Activated T-helper 1 cell treated with anti-CD3 and anti-CD28 coated beads, Interleukin-12 subunit alpha, Interleukin-12 subunit beta, Interleukin-2, Interleukin-4 antibody, amounts not matched to agents 30 ng/mL and 10 ng/mL and 1 ng/mL, durations not matched to agents 14 hours and 24 hours and 36 hours (primary cell): Measurements from ENCODE around the gene TPST2. TPM values are rescaled to one million over a fixed set of nuclear protein-coding genes. Genes with fewer than 3 reads are reported as not detected.

Source experiments
- DNase-seq: peaks from one replicate; pipeline ENCODE4 v3.0.0; 2021; ENCODE audit warnings: low spot score
- H3K27ac Mint-ChIP-seq: one replicate; pipeline ENCODE4 v1.8.0; 2021; ENCODE audit warnings: mild to moderate bottlenecking, mixed read lengths
- H3K27me3 Mint-ChIP-seq: one replicate; pipeline ENCODE4 v1.8.0; 2022; ENCODE audit warnings: mild to moderate bottlenecking, moderate library complexity, mixed read lengths; ENCODE audit not compliant: insufficient read depth
- H3K36me3 Mint-ChIP-seq: one replicate; pipeline ENCODE4 v1.8.0; 2021; ENCODE audit warnings: low read depth, mixed read lengths
- H3K4me1 Mint-ChIP-seq: one replicate; pipeline ENCODE4 v1.8.0; 2021; ENCODE audit warnings: low read depth, mixed read lengths
- H3K4me3 Mint-ChIP-seq: one replicate; pipeline ENCODE4 v1.8.0; 2021; ENCODE audit warnings: mild to moderate bottlenecking, moderate library complexity, mixed read lengths
- H3K9me3 Mint-ChIP-seq: one replicate; pipeline ENCODE4 v1.8.0; 2021; ENCODE audit warnings: mixed read lengths
- intact Hi-C: fragments of 100-400 bp; cut with micrococcal nuclease; formaldehyde crosslinking; loops from one replicate; pipeline ENCODE4 v1.15.1; 2024
- total RNA-seq: library from RNA; stranded (reverse); gene quantifications from 2 replicates; pipeline ENCODE4 v1.2.3, GENCODE V29; 2022

TPST2 gene
- total RNA-seq, 1 donor from 2014 or later, result 36.1 TPM

GRCh38 chr22:26527574-26528465 lies 62.1 kb downstream of the TPST2 start:
- peaks cover 44% of the 10 kb centered on the region for H3K36me3 Mint-ChIP-seq
- no peak overlapping the region for H3K4me3 Mint-ChIP-seq
- peaks cover 12% of the 10 kb centered on the region for H3K4me1 Mint-ChIP-seq
- no peak for DNase-seq
- no peaks in the 10 kb centered on the region for H3K9me3 Mint-ChIP-seq
- no peaks in the 10 kb centered on the region for H3K27me3 Mint-ChIP-seq
- intact Hi-C loops, result no loop called here
- H3K27ac Mint-ChIP-seq, result no peak overlapping the region

- intact Hi-C loops, result no loop called here
- Mint-ChIP-seq H3K27me3 (no peaks in the 10 kb centered on the region), H3K4me3 (no peak overlapping the region), H3K9me3 (no peaks in the 10 kb centered on the region), H3K4me1 (peaks cover 5% of the 10 kb centered on the region), H3K27ac (peak overlapping the region; percentile 29), H3K36me3 (peaks cover 44% of the 10 kb centered on the region)
- DNase-seq, result no peak
Measured at GRCh38 chr22:26527167-26527566, 62.8 kb downstream of the TPST2 start.

- Mint-ChIP-seq H3K4me3 (no peak overlapping the region), H3K4me1 (no peaks in the 10 kb centered on the region), H3K27ac (peak overlapping the region; percentile 29), H3K36me3 (peaks cover 43% of the 10 kb centered on the region), H3K27me3 (no peaks in the 10 kb centered on the region), H3K9me3 (no peaks in the 10 kb centered on the region)
- intact Hi-C loops, result no loop called here
- no peak for DNase-seq
Measured at GRCh38 chr22:26525946-26526564, 63.9 kb downstream of the TPST2 start.

- DNase-seq, result no peak
- Mint-ChIP-seq H3K4me1 (no peaks in the 10 kb centered on the region), H3K27ac (no peak overlapping the region), H3K9me3 (no peaks in the 10 kb centered on the region), H3K27me3 (no peaks in the 10 kb centered on the region), H3K36me3 (peaks cover 35% of the 10 kb centered on the region), H3K4me3 (no peak overlapping the region)
- intact Hi-C loops, result no loop called here
Measured at GRCh38 chr22:26524870-26525269, 65.1 kb downstream of the TPST2 start.

- Mint-ChIP-seq H3K4me3 (no peak overlapping the region), H3K4me1 (no peaks in the 10 kb centered on the region)
Measured at GRCh38 chr22:26522592-26522991, 67.3 kb downstream of the TPST2 start.

GRCh38 chr22:26522012-26522411 lies 67.9 kb downstream of the TPST2 start:
- Mint-ChIP-seq H3K36me3 (peaks cover 24% of the 10 kb centered on the region), H3K9me3 (no peaks in the 10 kb centered on the region), H3K27ac (no peak overlapping the region), H3K4me3 (no peak overlapping the region), H3K4me1 (no peaks in the 10 kb centered on the region), H3K27me3 (no peaks in the 10 kb centered on the region)
- no peak for DNase-seq
- intact Hi-C loops, result no loop called here

More at GRCh38 chr22:26522592-26522991, 67.3 kb downstream of the TPST2 start:
- no peaks in the 10 kb centered on the region for H3K27me3 Mint-ChIP-seq
- intact Hi-C loops, result no loop called here
- H3K36me3 Mint-ChIP-seq, result peaks cover 28% of the 10 kb centered on the region
- H3K9me3 Mint-ChIP-seq, result no peaks in the 10 kb centered on the region
- no peak overlapping the region for H3K27ac Mint-ChIP-seq
- DNase-seq, result no peak

GRCh38 chr22:26517429-26517828 lies 72.5 kb downstream of the TPST2 start:
- Mint-ChIP-seq H3K27me3 (no peaks in the 10 kb centered on the region), H3K9me3 (no peaks in the 10 kb centered on the region), H3K4me1 (peaks cover 20% of the 10 kb centered on the region), H3K4me3 (no peak overlapping the region), H3K27ac (no peak overlapping the region), H3K36me3 (peaks cover 3% of the 10 kb centered on the region)
- intact Hi-C loops, result no loop called here
- DNase-seq, result no peak

- H3K36me3 Mint-ChIP-seq, result peaks cover 8% of the 10 kb centered on the region
- peaks cover 28% of the 10 kb centered on the region for H3K4me1 Mint-ChIP-seq
- H3K4me3 Mint-ChIP-seq, result no peak overlapping the region
- intact Hi-C loops, result no loop called here
- H3K27me3 Mint-ChIP-seq, result no peaks in the 10 kb centered on the region
- DNase-seq, result no peak
- no peak overlapping the region for H3K27ac Mint-ChIP-seq
- no peaks in the 10 kb centered on the region for H3K9me3 Mint-ChIP-seq
Measured at GRCh38 chr22:26516503-26516902, 73.4 kb downstream of the TPST2 start.

- Mint-ChIP-seq H3K27ac (no peak overlapping the region), H3K9me3 (no peaks in the 10 kb centered on the region), H3K27me3 (no peaks in the 10 kb centered on the region), H3K4me1 (peaks cover 34% of the 10 kb centered on the region), H3K4me3 (no peak overlapping the region), H3K36me3 (peaks cover 8% of the 10 kb centered on the region)
- no peak for DNase-seq
- intact Hi-C loops, result no loop called here
Measured at GRCh38 chr22:26515931-26516330, 74.0 kb downstream of the TPST2 start.

GRCh38 chr22:26514419-26515161 lies 75.3 kb downstream of the TPST2 start:
- Mint-ChIP-seq H3K4me1 (peaks cover 45% of the 10 kb centered on the region), H3K9me3 (no peaks in the 10 kb centered on the region), H3K27ac (no peak overlapping the region), H3K27me3 (no peaks in the 10 kb centered on the region), H3K36me3 (peaks cover 17% of the 10 kb centered on the region), H3K4me3 (peak overlapping the region; percentile 58)
- no peak for DNase-seq
- intact Hi-C loops, result no loop called here

- Mint-ChIP-seq H3K4me3 (peak overlapping the region; percentile 100), H3K27me3 (no peaks in the 10 kb centered on the region), H3K36me3 (peaks cover 23% of the 10 kb centered on the region), H3K9me3 (no peaks in the 10 kb centered on the region), H3K27ac (peak overlapping the region; percentile 96), H3K4me1 (peaks cover 50% of the 10 kb centered on the region)
- DNase-seq, result no peak
- intact Hi-C loops, result loop anchor here (2.0 kb wide), 1 partner anchor 151 kb away; no protein-coding TSS in a partner anchor
Measured at GRCh38 chr22:26513838-26514237, 76.1 kb downstream of the TPST2 start.

GRCh38 chr22:26512149-26512793 lies 77.7 kb downstream of the TPST2 start, which contains the start of gene TFIP11:
TFIP11 (minus strand) TSS chr22:26512473; CDS start chr22:26510272, 2,201 bp downstream.
- peaks cover 32% of the 10 kb centered on the region for H3K36me3 Mint-ChIP-seq
- peak within 1 kb of the TSS; percentile 100 for H3K4me3 Mint-ChIP-seq
- peaks cover 50% of the 10 kb centered on the region for H3K4me1 Mint-ChIP-seq
- no peaks in the 10 kb centered on the region for H3K27me3 Mint-ChIP-seq
- DNase-seq, result peak; percentile 91
- H3K27ac Mint-ChIP-seq, result peak within 1 kb of the TSS; percentile 96
- H3K9me3 Mint-ChIP-seq, result no peaks in the 10 kb centered on the region
- intact Hi-C loops, result loop anchor here (1.0 to 2.0 kb wide), 7 partner anchors 9 to 160 kb away; partner anchors contain the start of genes HPS4, SRRD and TPST2
